Measurements from ENCODE around the gene KRT71.

DNA sequence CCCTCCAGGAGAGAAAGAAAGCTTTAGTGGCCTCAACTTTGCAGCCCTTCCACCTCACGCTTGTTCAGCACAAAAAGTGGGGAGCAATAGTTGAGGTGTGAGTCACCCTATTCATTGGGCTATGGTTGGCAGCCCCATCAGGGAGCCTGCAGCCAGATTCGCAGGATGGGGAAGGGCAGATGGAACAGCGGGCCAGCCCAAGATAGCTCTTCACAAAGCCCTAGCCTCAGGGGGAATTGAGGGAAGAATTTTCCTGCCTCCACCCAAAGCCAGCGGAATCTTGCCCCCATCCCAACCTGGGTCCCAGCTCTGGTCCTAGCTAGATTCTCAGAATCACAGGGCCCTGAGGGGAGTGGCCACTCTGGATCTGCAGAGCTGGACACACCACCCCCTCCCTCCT, 29.1 kb downstream of the KRT71 start:
- TF ChIP-seq, protein P1, sequence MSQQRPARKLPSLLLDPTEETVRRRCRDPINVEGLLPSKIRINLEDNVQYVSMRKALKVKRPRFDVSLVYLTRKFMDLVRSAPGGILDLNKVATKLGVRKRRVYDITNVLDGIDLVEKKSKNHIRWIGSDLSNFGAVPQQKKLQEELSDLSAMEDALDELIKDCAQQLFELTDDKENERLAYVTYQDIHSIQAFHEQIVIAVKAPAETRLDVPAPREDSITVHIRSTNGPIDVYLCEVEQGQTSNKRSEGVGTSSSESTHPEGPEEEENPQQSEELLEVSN (IDR thresholded peaks at IDR 0.05), result no peak
- TF ChIP-seq SP1 (IDR thresholded peaks at IDR 0.05; ENCODE audit: low read depth, low read length) (no peak), EGR1 (IDR thresholded peaks at IDR 0.05; ENCODE audit: borderline replicate concordance, low read depth, low read length) (no peak), POLR2AphosphoS5 (IDR thresholded peaks at IDR 0.05; ENCODE audit: low read depth, low read length) (no peak), BRCA1 (IDR thresholded peaks at IDR 0.05; ENCODE audit: low read depth, low read length) (no peak), EZH2 (IDR thresholded peaks at IDR 0.05; ENCODE audit: low read depth, low read length, severe bottlenecking) (no peak), KDM1A (IDR thresholded peaks at IDR 0.05; ENCODE audit: borderline replicate concordance, low read length) (no peak), CTCF (IDR thresholded peaks at IDR 0.05; ENCODE audit: control extremely low read depth in 1 of 3, insufficient read depth in 1 of 3, low read depth in 1 of 3, low read length in 3 of 3) (no peak), GABPA (IDR thresholded peaks at IDR 0.05; ENCODE audit: borderline replicate concordance, insufficient read depth, low read length) (no peak), POLR2A (IDR thresholded peaks at IDR 0.05; ENCODE audit: control extremely low read depth in 1 of 2, low read depth in 2 of 2, low read length in 2 of 2) (no peak)
- TF ChIP-seq, protein P2, sequence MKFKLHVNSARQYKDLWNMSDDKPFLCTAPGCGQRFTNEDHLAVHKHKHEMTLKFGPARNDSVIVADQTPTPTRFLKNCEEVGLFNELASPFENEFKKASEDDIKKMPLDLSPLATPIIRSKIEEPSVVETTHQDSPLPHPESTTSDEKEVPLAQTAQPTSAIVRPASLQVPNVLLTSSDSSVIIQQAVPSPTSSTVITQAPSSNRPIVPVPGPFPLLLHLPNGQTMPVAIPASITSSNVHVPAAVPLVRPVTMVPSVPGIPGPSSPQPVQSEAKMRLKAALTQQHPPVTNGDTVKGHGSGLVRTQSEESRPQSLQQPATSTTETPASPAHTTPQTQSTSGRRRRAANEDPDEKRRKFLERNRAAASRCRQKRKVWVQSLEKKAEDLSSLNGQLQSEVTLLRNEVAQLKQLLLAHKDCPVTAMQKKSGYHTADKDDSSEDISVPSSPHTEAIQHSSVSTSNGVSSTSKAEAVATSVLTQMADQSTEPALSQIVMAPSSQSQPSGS (IDR thresholded peaks at IDR 0.05; ENCODE audit: low read length), result no peak

Data from H1 (cell line).